GM12874 (cell line): Measurements from ENCODE around the gene MAPK8IP3.

Experiments used
- TF ChIP-seq, protein P1 (sequence below): IDR thresholded peaks from 2 replicates; pipeline ENCODE4 v1.5.1; 2011; ENCODE audit warnings: low read depth, mild to moderate bottlenecking, control low read depth, low read length, moderate library complexity; ENCODE audit not compliant: insufficient read depth

The MAPK8IP3 gene

DNA sequence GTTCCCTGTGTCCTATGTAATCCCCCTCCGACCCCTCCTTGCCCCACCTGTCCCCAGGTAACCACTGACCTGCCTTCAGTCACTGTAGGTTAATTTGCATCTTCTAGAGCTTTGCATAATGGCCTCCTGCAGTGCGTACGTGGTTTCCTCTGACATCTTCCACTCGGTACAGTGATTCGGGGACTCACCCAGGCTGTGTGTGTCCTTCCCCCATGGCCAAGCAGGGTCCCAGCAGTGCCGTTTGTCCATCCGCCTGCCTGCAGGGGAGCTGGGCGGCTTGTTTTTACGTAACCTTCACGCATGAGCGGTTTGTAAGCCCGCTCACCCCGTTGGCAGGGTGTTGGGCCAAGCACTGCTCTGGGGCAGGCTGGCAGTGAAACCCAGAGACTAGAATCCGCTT is 7.9 kb downstream of the MAPK8IP3 start:
- TF ChIP-seq, protein P1, sequence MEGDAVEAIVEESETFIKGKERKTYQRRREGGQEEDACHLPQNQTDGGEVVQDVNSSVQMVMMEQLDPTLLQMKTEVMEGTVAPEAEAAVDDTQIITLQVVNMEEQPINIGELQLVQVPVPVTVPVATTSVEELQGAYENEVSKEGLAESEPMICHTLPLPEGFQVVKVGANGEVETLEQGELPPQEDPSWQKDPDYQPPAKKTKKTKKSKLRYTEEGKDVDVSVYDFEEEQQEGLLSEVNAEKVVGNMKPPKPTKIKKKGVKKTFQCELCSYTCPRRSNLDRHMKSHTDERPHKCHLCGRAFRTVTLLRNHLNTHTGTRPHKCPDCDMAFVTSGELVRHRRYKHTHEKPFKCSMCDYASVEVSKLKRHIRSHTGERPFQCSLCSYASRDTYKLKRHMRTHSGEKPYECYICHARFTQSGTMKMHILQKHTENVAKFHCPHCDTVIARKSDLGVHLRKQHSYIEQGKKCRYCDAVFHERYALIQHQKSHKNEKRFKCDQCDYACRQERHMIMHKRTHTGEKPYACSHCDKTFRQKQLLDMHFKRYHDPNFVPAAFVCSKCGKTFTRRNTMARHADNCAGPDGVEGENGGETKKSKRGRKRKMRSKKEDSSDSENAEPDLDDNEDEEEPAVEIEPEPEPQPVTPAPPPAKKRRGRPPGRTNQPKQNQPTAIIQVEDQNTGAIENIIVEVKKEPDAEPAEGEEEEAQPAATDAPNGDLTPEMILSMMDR, result no peak

DNA sequence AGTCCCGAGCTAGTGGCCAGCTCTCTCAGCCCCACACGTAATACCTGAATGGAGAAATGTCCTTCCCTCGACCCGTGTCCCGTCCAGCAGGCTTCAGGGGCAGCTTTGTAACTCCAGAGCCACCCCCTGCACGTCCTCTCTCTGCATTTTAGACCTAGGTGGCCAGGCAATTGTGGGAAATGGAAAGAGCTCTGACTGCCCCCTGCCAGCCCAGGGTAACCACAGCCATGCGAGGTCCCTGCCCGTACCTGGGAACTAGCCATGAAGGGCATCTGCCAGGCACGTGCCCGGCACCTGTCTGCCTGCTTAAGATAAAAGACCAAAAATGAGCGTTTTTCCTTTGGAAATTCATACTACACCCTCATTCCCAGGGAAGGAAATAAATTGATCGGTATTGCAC is 9.2 kb downstream of the MAPK8IP3 start:
- TF ChIP-seq, protein P1, result no peak

DNA sequence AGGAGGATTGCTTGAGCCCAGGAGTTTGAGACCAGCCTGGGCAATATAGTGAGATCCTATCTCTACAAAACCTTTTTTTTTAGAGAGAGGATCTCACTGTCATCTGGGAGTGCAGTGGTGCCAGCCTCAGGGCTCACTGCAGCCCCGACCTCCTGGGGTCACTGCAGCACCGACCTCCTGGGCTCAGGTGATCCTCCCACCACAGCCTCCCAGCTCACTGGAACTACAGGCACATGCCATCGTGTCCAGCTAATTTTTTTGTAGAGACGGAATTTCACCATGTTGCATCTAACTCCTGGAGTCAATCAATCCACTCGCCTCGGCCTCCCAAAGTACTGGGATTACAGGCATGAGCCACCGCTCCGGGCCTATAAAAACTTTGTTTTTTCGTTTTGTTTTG is 15.4 kb downstream of the MAPK8IP3 start:
- TF ChIP-seq, protein P1, result no peak

DNA sequence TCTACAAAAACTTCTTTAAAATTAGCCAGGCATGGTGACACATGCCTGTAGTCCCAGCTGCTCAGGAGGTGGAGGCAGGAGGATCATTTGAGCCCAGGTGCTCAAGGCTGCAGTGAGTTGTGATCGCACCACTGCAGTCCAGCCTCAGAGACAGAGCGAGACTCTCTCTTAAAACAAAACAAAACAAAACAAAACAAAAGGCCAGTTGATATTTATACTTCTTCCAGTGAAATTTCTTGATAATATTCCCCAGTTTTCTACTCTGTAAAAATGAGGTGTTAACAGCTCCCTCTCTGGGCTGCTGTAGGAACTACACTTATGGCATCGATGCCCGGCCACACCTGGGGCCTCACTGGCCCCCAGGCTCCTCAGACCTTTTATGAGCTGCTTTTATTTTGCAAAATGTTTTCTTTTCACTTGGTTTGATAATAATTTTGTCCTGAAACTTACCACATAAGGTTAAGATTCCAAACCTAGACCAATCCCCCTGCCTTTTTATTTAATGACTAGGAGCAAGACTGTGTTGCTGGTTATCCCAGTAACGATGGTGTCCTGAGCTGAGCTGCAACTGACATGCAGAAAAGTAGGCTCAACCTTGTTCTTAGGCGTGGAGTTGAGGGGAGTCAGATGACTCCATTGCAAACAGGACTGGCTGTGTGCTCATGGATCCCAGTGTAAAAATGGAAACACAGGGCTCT is 17.6 kb downstream of the MAPK8IP3 start:
- TF ChIP-seq, protein P1, result peak; percentile 70

DNA sequence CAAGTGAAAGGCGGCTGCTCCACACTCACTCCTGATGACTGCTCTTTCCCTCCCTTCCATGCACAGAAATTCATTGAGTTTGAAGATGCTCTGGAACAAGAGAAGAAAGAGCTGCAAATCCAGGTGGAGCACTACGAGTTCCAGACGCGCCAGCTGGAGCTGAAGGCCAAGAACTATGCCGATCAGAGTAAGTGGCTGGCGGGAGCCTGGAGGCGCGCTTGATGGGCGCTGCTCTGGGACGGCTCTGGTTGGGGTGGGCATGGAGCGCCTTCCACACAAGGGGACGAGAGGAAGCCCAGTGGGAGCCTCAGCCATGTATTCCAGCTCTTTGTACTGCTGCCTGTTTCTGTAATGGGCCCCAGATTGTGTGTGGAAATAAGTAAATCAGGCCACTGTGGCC is 18.5 kb downstream of the MAPK8IP3 start:
- TF ChIP-seq, protein P1, result no peak

- TF ChIP-seq, protein P1, result no peak
Measured at GRCh38 chr16:1726661-1727502, 20.9 kb downstream of the MAPK8IP3 start.
